ENCODE data around the gene TGM4. TPM values are rescaled to one million over a fixed set of nuclear protein-coding genes. Genes with fewer than 3 reads are reported as not detected.
A peak's percentile ranks its signal among the peaks of the same experiment; 100 is the strongest.

TGM4 gene
- total and polyA plus RNA-seq, 2 donors (not counting 1 experiment from before 2014, with no cell fraction given), result not detected

DNA sequence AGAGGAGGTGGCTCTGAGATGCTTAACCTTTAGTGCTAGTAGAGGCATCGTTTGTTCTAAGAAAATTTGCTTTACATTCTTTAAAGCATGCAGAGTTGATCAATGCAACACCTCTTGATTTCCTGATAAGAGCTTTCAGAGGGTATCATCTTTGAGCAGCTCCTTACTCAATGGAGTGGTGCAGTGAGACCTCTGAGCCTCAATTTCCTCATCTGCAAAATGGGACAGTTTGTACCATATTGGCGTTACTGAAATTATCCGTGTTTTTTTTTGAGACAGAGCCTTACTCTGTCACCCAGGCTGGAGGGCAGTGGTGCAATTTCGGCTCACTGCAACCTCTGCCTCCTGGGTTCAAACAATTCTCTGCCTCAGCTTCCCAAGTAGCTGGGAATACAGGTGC, 14.3 kb upstream of the TGM4 start:
- CTCF ChIA-PET, result no interaction called here
- WGBS (ENCODE audit: insufficient coverage), result 100% methylated on average over 3 of the region's 4 CpGs
- no peak for ATAC-seq (ENCODE audit: low read depth)

More for the DNA sequence above, 14.3 kb upstream of the TGM4 start:
- Histone ChIP-seq H3K4me3 (ENCODE audit: control extremely low read depth in 1 of 5, extremely low read depth in 1 of 5, insufficient read depth in 1 of 5, low read depth in 2 of 5, low read length in 4 of 5) (no peak overlapping the region), H3K4me1 (ENCODE audit: control insufficient read depth in 2 of 2, insufficient read depth in 2 of 2, low read length in 2 of 2) (peaks cover 7 to 13% of the 10 kb centered on the region in 2 donors), H2AFZ (ENCODE audit: insufficient read depth, low read depth, low read length, poor library complexity, severe bottlenecking) (no peak overlapping the region), H3K9me3 (ENCODE audit: control extremely low read depth in 1 of 3, control insufficient read depth in 2 of 3, insufficient read depth in 1 of 3, low read length in 2 of 3) (peaks cover 0 to 9% (median 0%) of the 10 kb centered on the region in 3 donors), H3K36me3 (replicated peaks in 1 of 2; ENCODE audit: control extremely low read depth in 1 of 2, control insufficient read depth in 1 of 2, extremely low read depth in 1 of 2, insufficient read depth in 2 of 2, low read length in 1 of 2) (peaks cover 0 to under 1% of the 10 kb centered on the region in 2 experiments), H4K20me1 (ENCODE audit: control insufficient read depth, insufficient read depth, low read length, poor library complexity, severe bottlenecking) (no peaks in the 10 kb centered on the region), H3K4me2 (replicated peaks; ENCODE audit: low read depth, low read length, poor library complexity, severe bottlenecking) (no peak overlapping the region), H3K9ac (ENCODE audit: low read length) (no peak overlapping the region), H3K27me3 (replicated peaks in 1 of 4; ENCODE audit: control extremely low read depth in 1 of 4, control insufficient read depth in 3 of 4, insufficient read depth in 4 of 4, low read length in 3 of 4) (no peaks in the 10 kb centered on the region), H3K27ac (ENCODE audit: low read length in 2 of 2) (no peak overlapping the region), H3K79me2 (ENCODE audit: control insufficient read depth, insufficient read depth, low read length) (peaks cover 8% of the 10 kb centered on the region)
- H3K27ac Mint-ChIP-seq, result no peak overlapping the region
- POLR2A ChIA-PET, result no interaction called here
- H3K4me3 Mint-ChIP-seq, result peak overlapping the region; percentile 40
- no peak for DNase-seq
- peaks cover 20% of the 10 kb centered on the region for H3K4me1 Mint-ChIP-seq
- no peaks in the 10 kb centered on the region for H3K27me3 Mint-ChIP-seq
- H3K9me3 Mint-ChIP-seq (ENCODE audit: insufficient read depth), result no peaks in the 10 kb centered on the region
- no peak for TF ChIP-seq EZH2 (IDR thresholded peaks at IDR 0.05; ENCODE audit: borderline replicate concordance, insufficient read depth, low read depth, low read length, poor library complexity, severe bottlenecking)
- TF ChIP-seq CTCF (IDR thresholded peaks at IDR 0.05), result no peak
- intact Hi-C loops (cut with micrococcal nuclease), result loop anchor here (2.0 to 5.0 kb wide), 2 partner anchors 523 to 1169 kb away; partner anchors contain the start of genes ABHD5 and TCAIM
